ENCODE measurements around the gene C10orf90. TPM values are rescaled to one million over a fixed set of nuclear protein-coding genes. Genes with fewer than 3 reads are reported as not detected.

Gene C10orf90
- polyA plus RNA-seq, 3 donors = not detected

DNA sequence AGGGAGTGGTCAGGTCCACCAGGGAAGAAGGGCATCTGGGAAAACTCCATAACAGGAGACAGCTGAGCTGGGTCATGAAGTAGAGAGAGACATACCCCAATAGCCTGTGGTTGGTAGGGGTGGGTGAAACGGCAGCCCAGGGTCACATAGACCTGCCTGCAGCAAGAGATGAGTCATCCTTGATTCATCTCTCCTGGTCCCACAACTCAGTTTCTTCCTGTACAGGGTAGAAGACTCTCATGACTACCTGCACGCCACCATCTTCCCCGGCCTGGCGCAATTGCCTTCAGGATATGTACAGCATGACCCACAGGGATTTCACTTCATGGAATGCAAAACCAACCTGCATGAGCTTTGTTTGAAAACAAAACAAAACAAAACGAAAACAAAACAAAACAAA is 237.1 kb downstream of the C10orf90 start:
- H3K36me3 ChIP-seq (replicated peaks in 1 of 2; ENCODE audit: control insufficient read depth in 1 of 2, insufficient read depth in 2 of 2, low read length in 2 of 2) = no peaks in the 10 kb centered on the region
- H3K9me3 ChIP-seq (replicated peaks in 1 of 2; ENCODE audit: control insufficient read depth in 1 of 2, insufficient read depth in 1 of 2, low read length in 2 of 2) = no peaks in the 10 kb centered on the region
- no peaks in the 10 kb centered on the region for H3K79me2 ChIP-seq (ENCODE audit: insufficient read depth, low read length)
- H3K9me3 Mint-ChIP-seq = peaks cover 0 to 10% (median 2%) of the 10 kb centered on the region in 7 donors
- H3K4me2 ChIP-seq (replicated peaks; ENCODE audit: extremely low read depth, low read length, poor library complexity, severe bottlenecking) = no peak overlapping the region
- no peaks in the 10 kb centered on the region for H4K20me1 ChIP-seq (ENCODE audit: insufficient read depth, low read length)
- H3K27me3 Mint-ChIP-seq (ENCODE audit: low read depth in 3 of 3) = peaks cover 0 to 3% (median 0%) of the 10 kb centered on the region in 3 donors
- H3K27me3 ChIP-seq (ENCODE audit: control insufficient read depth in 2 of 2, insufficient read depth in 2 of 2, low read length in 2 of 2) = no peaks in the 10 kb centered on the region
- no peak overlapping the region for H3K27ac Mint-ChIP-seq
- intact Hi-C loops (cut with micrococcal nuclease) = no loop called here
- WGBS (ENCODE audit: insufficient coverage) = no CpG with 5 or more reads among the region's 5 CpGs
- H3K9ac ChIP-seq (ENCODE audit: insufficient read depth, low read length, poor library complexity, severe bottlenecking) = no peak overlapping the region
- no peak overlapping the region for H2AFZ ChIP-seq (ENCODE audit: insufficient read depth, low read depth, low read length, poor library complexity, severe bottlenecking)
- no peak overlapping the region for H3K4me3 ChIP-seq (replicated peaks in 1 of 3; ENCODE audit: low read depth in 2 of 3, low read length in 3 of 3)
- no peaks in the 10 kb centered on the region for H3K4me1 ChIP-seq (ENCODE audit: control insufficient read depth in 1 of 2, insufficient read depth in 2 of 2, low read length in 2 of 2)
- no peak overlapping the region for H3K4me3 Mint-ChIP-seq
- DNase-seq = no peak
- no peaks in the 10 kb centered on the region for H3K4me1 Mint-ChIP-seq
- no peaks in the 10 kb centered on the region for H3K36me3 Mint-ChIP-seq
- H3K27ac ChIP-seq (ENCODE audit: low read depth in 1 of 2, low read length in 2 of 2) = no peak overlapping the region
- TF ChIP-seq, protein P1, sequence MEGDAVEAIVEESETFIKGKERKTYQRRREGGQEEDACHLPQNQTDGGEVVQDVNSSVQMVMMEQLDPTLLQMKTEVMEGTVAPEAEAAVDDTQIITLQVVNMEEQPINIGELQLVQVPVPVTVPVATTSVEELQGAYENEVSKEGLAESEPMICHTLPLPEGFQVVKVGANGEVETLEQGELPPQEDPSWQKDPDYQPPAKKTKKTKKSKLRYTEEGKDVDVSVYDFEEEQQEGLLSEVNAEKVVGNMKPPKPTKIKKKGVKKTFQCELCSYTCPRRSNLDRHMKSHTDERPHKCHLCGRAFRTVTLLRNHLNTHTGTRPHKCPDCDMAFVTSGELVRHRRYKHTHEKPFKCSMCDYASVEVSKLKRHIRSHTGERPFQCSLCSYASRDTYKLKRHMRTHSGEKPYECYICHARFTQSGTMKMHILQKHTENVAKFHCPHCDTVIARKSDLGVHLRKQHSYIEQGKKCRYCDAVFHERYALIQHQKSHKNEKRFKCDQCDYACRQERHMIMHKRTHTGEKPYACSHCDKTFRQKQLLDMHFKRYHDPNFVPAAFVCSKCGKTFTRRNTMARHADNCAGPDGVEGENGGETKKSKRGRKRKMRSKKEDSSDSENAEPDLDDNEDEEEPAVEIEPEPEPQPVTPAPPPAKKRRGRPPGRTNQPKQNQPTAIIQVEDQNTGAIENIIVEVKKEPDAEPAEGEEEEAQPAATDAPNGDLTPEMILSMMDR (IDR thresholded peaks at IDR 0.05) = no peak

DNA sequence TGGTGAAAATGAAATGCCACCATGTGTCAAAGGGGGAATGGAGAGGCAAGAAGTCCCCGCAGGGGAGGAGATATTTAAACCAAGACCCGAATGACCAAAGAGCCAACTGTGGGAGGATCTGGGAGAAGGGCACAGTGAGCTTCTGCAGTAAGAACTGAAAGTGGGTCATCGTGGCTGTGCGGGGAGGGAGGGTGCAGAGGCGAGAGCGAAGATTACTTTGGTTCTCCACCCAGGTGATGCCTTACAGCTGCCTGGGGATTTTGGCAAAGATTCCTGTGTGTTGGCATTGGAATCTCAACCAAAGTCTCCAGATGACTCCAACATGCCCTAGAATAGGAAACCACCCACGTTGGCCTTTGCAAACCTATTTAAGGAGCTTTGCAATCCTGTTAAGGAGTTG is 238.0 kb downstream of the C10orf90 start:
- peaks cover 0 to 3% (median 0%) of the 10 kb centered on the region in 3 donors for H3K27me3 Mint-ChIP-seq (ENCODE audit: low read depth in 3 of 3)
- H2AFZ ChIP-seq (ENCODE audit: insufficient read depth, low read depth, low read length, poor library complexity, severe bottlenecking) = no peak overlapping the region

More for the DNA sequence above, 238.0 kb downstream of the C10orf90 start:
- TF ChIP-seq, protein P1 (IDR thresholded peaks at IDR 0.05) = no peak
- H3K36me3 Mint-ChIP-seq = no peaks in the 10 kb centered on the region
- Histone ChIP-seq H3K36me3 (replicated peaks in 1 of 2; ENCODE audit: control insufficient read depth in 1 of 2, insufficient read depth in 2 of 2, low read length in 2 of 2) (no peaks in the 10 kb centered on the region), H3K27ac (ENCODE audit: low read depth in 1 of 2, low read length in 2 of 2) (no peak overlapping the region), H3K4me1 (ENCODE audit: control insufficient read depth in 1 of 2, insufficient read depth in 2 of 2, low read length in 2 of 2) (no peaks in the 10 kb centered on the region), H3K79me2 (ENCODE audit: insufficient read depth, low read length) (no peaks in the 10 kb centered on the region), H3K4me3 (replicated peaks in 1 of 3; ENCODE audit: low read depth in 2 of 3, low read length in 3 of 3) (no peak overlapping the region), H3K9me3 (replicated peaks in 1 of 2; ENCODE audit: control insufficient read depth in 1 of 2, insufficient read depth in 1 of 2, low read length in 2 of 2) (no peaks in the 10 kb centered on the region), H3K27me3 (ENCODE audit: control insufficient read depth in 2 of 2, insufficient read depth in 2 of 2, low read length in 2 of 2) (no peaks in the 10 kb centered on the region), H4K20me1 (ENCODE audit: insufficient read depth, low read length) (no peaks in the 10 kb centered on the region), H3K9ac (ENCODE audit: insufficient read depth, low read length, poor library complexity, severe bottlenecking) (no peak overlapping the region), H3K4me2 (replicated peaks; ENCODE audit: extremely low read depth, low read length, poor library complexity, severe bottlenecking) (no peak overlapping the region)
- no peaks in the 10 kb centered on the region for H3K4me1 Mint-ChIP-seq
- H3K9me3 Mint-ChIP-seq = peaks cover 0 to 12% (median 2%) of the 10 kb centered on the region in 7 donors
- no peak overlapping the region for H3K27ac Mint-ChIP-seq
- intact Hi-C loops (cut with micrococcal nuclease) = no loop called here
- H3K4me3 Mint-ChIP-seq = no peak overlapping the region
- 81% methylated on average over 4 of the region's 7 CpGs for WGBS (ENCODE audit: insufficient coverage)
- DNase-seq = no peak
